ENCODE data around the gene BRD4. TPM values are rescaled to one million over a fixed set of nuclear protein-coding genes. Genes with fewer than 3 reads are reported as not detected.

The BRD4 gene
- total and polyA plus RNA-seq, 8 donors, result 10.6 to 113 (median 20.5) TPM

GRCh38 chr19:15293781-15294491 is 38.4 kb downstream of the BRD4 start:
- Histone ChIP-seq H3K9me3 (no peaks in the 10 kb centered on the region), H3K4me1 (peaks cover 91 to 100% (median 96%) of the 10 kb centered on the region in 4 donors), H3K36me3 (peaks cover 0 to 5% (median 0%) of the 10 kb centered on the region in 4 donors), H3K27ac (peak overlapping the region in 3 of 5 donors; percentile 56 to 75 (median 57)), H3K4me3 (no peak overlapping the region), H3K27me3 (no peaks in the 10 kb centered on the region)
- TF ChIP-seq, protein P1, sequence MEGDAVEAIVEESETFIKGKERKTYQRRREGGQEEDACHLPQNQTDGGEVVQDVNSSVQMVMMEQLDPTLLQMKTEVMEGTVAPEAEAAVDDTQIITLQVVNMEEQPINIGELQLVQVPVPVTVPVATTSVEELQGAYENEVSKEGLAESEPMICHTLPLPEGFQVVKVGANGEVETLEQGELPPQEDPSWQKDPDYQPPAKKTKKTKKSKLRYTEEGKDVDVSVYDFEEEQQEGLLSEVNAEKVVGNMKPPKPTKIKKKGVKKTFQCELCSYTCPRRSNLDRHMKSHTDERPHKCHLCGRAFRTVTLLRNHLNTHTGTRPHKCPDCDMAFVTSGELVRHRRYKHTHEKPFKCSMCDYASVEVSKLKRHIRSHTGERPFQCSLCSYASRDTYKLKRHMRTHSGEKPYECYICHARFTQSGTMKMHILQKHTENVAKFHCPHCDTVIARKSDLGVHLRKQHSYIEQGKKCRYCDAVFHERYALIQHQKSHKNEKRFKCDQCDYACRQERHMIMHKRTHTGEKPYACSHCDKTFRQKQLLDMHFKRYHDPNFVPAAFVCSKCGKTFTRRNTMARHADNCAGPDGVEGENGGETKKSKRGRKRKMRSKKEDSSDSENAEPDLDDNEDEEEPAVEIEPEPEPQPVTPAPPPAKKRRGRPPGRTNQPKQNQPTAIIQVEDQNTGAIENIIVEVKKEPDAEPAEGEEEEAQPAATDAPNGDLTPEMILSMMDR (IDR thresholded peaks at IDR 0.05), result no peak
- no peak for TF ChIP-seq EP300 (IDR thresholded peaks at IDR 0.05)
- TF ChIP-seq POLR2AphosphoS5 (IDR thresholded peaks at IDR 0.05), result no peak
- TF ChIP-seq POLR2A (IDR thresholded peaks at IDR 0.05), result no peak
- DNase-seq, result no peak
- 54 to 63% (median 57%) methylated on average over 10 of the region's 10 CpGs for whole genome bisulfite sequencing, 5 donors
- intact Hi-C loops (cut with DNase I; ENCODE audit: low total_unique reads), result no loop called here

DNA sequence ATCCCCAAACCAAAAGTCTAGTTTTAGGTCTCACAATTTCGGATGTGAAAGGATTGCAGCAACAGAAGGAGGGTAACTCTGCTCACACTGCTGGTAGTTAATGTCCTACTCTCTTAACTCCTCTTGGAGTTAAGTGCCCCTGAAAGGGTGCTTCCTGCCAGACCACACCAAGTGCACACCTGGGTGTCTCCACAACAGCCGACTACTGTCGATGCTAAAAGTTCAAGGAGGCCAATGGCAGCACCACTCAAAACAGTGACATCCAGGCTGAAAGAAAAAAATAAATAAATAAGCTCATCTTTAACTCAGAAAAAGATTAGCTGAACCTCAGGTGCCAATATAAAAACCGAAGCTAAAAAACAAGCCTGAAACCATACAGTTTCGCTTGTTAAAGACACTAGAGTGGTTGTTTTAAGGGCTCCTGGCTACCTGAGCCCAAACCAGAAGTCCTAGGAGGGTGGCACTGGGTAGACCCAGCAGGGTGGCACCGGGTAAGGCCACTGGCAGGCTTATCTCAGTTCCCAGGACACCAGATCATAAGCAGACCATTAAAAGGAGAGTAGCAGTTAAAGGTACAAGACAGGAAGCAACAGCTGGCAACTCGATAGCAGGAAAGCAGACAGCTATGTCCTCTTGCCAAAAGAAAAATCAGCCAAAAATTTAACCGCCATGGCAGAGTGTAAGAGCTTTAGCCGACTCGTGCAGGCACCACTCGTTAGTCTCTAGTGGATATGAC is 39.3 kb downstream of the BRD4 start:
- intact Hi-C loops (cut with DNase I; ENCODE audit: low total_unique reads), result no loop called here
- DNase-seq, result no peak
- no peak overlapping the region for H3K4me3 ChIP-seq
- peak overlapping the region in 3 of 5 donors; percentile 56 to 75 (median 57) for H3K27ac ChIP-seq
- peaks cover 91 to 100% (median 96%) of the 10 kb centered on the region in 4 donors for H3K4me1 ChIP-seq
- TF ChIP-seq POLR2A (IDR thresholded peaks at IDR 0.05) (no peak), POLR2AphosphoS5 (IDR thresholded peaks at IDR 0.05) (no peak), EP300 (IDR thresholded peaks at IDR 0.05) (no peak)
- TF ChIP-seq, protein P1 (IDR thresholded peaks at IDR 0.05), result no peak
- 35 to 43% (median 37%) methylated on average over 11 of the region's 11 CpGs for WGBS, 5 donors
- no peaks in the 10 kb centered on the region for H3K9me3 ChIP-seq
- no peaks in the 10 kb centered on the region for H3K27me3 ChIP-seq
- peaks cover 0 to 5% (median 0%) of the 10 kb centered on the region in 4 donors for H3K36me3 ChIP-seq

GRCh38 chr19:15292140-15292539 is 40.2 kb downstream of the BRD4 start:
- peak overlapping the region in 1 of 5 donors; percentile 57 for H3K27ac ChIP-seq

DNA sequence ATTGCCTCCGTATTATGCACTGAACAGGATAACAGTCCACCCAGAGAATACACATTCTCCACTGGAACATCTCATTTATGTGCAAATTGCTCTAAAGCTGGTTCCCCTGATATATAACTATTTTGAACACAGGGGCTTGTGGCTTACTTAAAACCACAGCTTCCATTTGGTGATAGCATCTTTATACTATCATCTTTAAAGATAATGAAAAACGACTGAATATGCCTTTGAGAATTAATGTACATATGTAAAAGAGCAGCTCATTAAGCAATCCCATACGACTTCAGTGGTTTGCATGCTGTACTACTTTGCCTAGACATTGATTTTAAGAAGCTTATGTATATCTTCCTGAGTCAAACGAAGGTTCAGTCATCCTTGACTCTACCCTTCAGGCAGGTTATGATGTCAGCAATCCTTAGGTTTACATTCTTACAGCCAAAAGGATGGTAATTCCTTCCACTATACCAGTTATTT is 40.8 kb downstream of the BRD4 start:
- no peaks in the 10 kb centered on the region for H3K9me3 ChIP-seq
- H3K27ac ChIP-seq, result no peak overlapping the region
- peaks cover 0 to 5% (median 0%) of the 10 kb centered on the region in 4 donors for H3K36me3 ChIP-seq
- no peak for TF ChIP-seq POLR2AphosphoS5 (IDR thresholded peaks at IDR 0.05)
- TF ChIP-seq, protein P1 (IDR thresholded peaks at IDR 0.05), result no peak
- TF ChIP-seq POLR2A (IDR thresholded peaks at IDR 0.05), result no peak
- TF ChIP-seq EP300 (IDR thresholded peaks at IDR 0.05), result no peak
- H3K4me1 ChIP-seq, result peaks cover 89 to 100% (median 95%) of the 10 kb centered on the region in 4 donors
- H3K27me3 ChIP-seq, result no peaks in the 10 kb centered on the region
- H3K4me3 ChIP-seq, result no peak overlapping the region
- DNase-seq, result no peak
- WGBS, 5 donors, result 56 to 63% (median 59%) methylated on average over 4 of the region's 4 CpGs
- intact Hi-C loops (cut with DNase I; ENCODE audit: low total_unique reads), result no loop called here

More at GRCh38 chr19:15292140-15292539, 40.2 kb downstream of the BRD4 start:
- TF ChIP-seq, protein P1 (IDR thresholded peaks at IDR 0.05), result no peak
- no peak for TF ChIP-seq POLR2A (IDR thresholded peaks at IDR 0.05)
- no peak for TF ChIP-seq POLR2AphosphoS5 (IDR thresholded peaks at IDR 0.05)
- TF ChIP-seq EP300 (IDR thresholded peaks at IDR 0.05), result no peak
- Histone ChIP-seq H3K27me3 (no peaks in the 10 kb centered on the region), H3K36me3 (peaks cover 0 to 5% (median 0%) of the 10 kb centered on the region in 4 donors), H3K4me1 (peaks cover 91 to 100% (median 96%) of the 10 kb centered on the region in 4 donors), H3K9me3 (no peaks in the 10 kb centered on the region), H3K4me3 (no peak overlapping the region)
- no peak for DNase-seq
- intact Hi-C loops (cut with DNase I; ENCODE audit: low total_unique reads), result no loop called here
- WGBS, 5 donors, result 92 to 96% (median 94%) methylated on average over 7 of the region's 7 CpGs

Data from stomach (tissue), 9 donors.